Measurements from ENCODE around the gene PRDX6.
"Not testable (repeated sequence)": the region's sequence is repeated elsewhere in the genome, so short reads cannot be mapped to it uniquely, and the experiment has no call there.

The PRDX6 gene

GRCh38 chr1:173503391-173503790 is 26.3 kb downstream of the PRDX6 start:
- no peak for DNase-seq

GRCh38 chr1:173504268-173504667 is 27.1 kb downstream of the PRDX6 start:
- DNase-seq = no peak

- DNase-seq = no peak
Observed at GRCh38 chr1:173505391-173505790, 28.3 kb downstream of the PRDX6 start.

DNA sequence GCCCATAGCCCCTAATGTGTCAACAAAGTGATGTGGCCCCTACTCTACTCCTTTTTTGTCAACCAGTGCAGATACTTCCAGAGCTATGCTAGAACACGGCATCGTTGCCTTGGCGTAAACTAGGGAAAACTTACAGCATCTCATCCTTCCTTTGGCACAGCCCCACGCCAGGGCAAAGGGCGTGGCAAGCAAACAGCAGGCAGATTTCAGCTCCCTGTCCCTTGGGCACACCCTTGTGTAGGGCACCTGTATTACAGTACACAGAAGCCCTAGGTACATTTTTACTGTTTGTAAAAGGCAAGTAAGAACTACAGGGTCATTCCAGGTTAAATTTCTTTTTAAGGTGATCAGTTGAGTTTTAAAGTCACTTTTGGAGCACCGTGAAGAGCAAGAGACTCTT is 29.3 kb downstream of the PRDX6 start:
- DNase-seq = no peak

GRCh38 chr1:173507205-173507846 is 30.2 kb downstream of the PRDX6 start:
- no peak for DNase-seq

GRCh38 chr1:173507847-173508209 is 30.7 kb downstream of the PRDX6 start:
- no peak for DNase-seq

- DNase-seq = no peak
Observed at GRCh38 chr1:173508541-173508940, 31.4 kb downstream of the PRDX6 start.

DNA sequence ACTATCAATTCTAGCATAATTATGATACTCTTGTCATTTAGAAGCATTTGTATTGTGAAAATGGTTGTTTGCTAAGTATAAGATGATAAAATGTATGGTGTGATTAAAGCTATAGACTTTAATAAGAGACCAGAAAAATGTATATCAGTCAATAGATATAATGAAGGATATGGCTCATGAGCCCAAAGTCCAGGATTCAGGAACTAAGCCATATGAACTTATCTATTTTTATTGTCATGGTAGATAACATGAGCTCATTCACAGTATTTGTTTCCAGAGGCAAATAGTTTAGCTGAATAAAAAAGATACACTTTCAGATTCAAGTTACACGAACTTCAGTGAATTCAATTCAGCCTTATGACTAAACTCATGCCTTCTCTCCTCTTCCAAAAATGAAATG is 32.7 kb downstream of the PRDX6 start:
- DNase-seq = no peak

DNA sequence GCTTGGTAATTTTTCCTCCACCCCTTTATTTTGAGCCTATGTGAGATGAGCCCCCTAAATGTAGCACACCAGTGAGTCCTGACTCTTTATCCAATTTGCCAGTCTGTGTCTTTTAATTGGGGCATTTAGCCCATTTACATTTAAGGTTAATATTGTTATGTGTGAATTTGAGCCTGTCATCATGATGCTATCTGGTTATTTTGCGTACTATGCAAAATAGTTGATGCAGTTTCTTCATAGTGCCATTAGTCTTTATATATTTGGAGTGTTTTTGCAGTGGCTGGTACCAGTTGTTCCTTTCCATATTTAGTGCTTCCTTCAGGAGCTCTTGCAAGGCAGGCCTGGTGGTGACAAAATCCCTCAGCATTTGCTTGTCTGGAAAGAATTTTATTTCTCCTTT is 37.4 kb downstream of the PRDX6 start:
- DNase-seq = not testable (repeated sequence)

- no peak for DNase-seq
Observed at GRCh38 chr1:173520799-173521198, 43.7 kb downstream of the PRDX6 start.

- no peak for DNase-seq
Observed at GRCh38 chr1:173523329-173523728, 46.2 kb downstream of the PRDX6 start.

DNA sequence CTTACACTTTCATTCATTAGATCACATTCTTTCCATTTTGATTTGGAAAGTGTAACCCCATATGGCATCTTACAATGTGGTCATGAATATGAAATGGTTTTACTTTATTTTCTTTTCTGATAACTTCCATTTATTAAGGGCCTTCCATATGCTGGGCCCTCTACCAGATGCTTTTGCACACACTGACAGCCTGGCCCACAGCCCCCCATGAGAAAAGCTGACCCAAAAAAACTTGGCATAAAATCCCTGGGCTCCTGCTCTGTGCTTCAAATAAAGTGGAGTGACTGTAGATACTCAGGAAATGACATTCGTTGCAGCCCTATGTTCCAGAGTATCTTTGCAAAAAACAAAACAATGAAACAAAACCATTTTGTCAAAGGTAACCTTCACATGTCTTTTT is 48.8 kb downstream of the PRDX6 start:
- no peak for DNase-seq

DNA sequence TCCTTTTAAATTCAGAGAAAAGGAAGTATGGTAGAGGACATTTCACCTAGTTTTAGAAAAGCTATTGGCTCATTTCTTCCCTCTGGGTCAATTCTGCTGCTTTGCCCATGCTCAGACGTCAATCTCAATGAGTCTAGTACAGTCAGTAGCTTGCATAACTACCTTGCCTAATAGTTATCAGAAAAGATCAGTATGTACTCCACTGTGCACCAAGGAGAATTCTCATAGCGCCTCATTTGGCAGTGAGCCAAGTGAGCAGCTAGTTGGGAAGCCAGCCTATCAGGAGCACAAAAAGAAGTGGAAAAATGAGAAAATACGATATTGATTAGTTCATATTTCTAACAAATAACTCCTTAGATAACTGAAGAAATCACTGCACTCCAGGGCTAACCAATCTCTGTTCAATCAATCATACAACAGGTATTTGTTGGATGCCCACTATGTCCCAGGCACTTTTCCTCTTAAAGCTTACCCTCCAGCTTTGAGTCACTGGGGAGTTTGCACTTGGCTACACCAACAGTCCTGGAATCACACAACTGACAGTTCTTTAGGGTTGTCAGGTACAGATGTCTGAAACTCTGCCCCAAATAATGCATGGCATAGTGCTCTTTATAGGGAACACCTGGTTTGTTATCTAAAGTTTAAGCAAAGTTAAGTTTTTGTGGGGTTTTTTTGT is 50.2 kb downstream of the PRDX6 start:
- no peak for DNase-seq

DNA sequence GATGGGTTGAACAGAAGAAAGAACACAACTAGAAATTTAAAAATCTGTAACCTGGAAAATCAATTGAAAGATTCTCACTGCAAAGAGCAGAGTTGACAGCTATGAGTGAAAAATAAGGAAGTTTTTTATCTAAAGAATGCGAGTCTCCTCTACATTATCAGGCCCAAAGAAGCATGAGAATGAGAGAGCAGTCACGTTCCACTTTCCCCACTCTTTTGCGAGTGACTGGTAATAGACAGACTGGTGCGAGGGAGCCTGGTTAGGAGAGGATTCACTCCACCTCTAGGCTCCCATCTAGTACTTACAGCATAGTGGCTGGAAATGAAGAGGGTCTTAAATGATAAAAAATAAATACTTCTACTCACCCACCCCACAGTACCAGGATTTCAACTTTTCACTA is 52.0 kb downstream of the PRDX6 start:
- DNase-seq = no peak

GRCh38 chr1:173530795-173531693 is 53.9 kb downstream of the PRDX6 start:
- DNase-seq = no peak

DNA sequence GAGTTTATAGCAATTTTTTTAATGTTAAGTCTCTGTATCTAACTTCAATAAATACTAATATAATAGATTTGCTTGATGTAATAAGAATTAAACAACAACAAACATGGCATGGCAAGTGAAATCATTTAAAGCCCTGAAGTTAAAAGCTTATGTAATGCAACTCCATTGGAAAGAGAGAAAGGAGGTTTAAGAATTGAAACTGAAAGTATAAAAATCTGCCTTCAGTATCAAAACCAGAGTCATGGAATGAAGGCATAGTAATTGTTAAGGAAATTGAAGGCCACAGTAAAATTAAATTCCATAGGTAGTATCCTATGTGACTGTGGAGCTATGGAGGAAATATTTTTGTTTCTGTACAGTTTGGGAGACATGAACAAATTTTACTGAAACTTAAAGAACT is 55.1 kb downstream of the PRDX6 start:
- DNase-seq = no peak

- DNase-seq = no peak
Observed at GRCh38 chr1:173536223-173536622, 59.1 kb downstream of the PRDX6 start.

Measured in CD4-positive, alpha-beta T cell treated with Interleukin-17A for 4 hours (primary cell).